Tongue (tissue), 2 donors: ENCODE data around the gene LINGO1. TPM values are rescaled to one million over a fixed set of nuclear protein-coding genes. Genes with fewer than 3 reads are reported as not detected.
A peak's percentile ranks its signal among the peaks of the same experiment; 100 is the strongest.

ENCODE experiments used
- DNase-seq: peaks from one replicate; pipeline ENCODE4 v3.0.0-alpha.2; 2015
- total RNA-seq: library from RNA; depleted of rRNA; stranded (reverse); fragments of >200 nt; gene quantifications from one replicate; pipeline ENCODE4 v1.2.3, GENCODE V29; 2014

Gene LINGO1
- total RNA-seq, 1 donor from 2014 or later: 2.9 TPM

- DNase-seq: no peak
Measured at GRCh38 chr15:77631745-77632533, 773 bp downstream of the LINGO1 start.

GRCh38 chr15:77630956-77631744, 1.6 kb downstream of the LINGO1 start:
- peak; percentile 67 for DNase-seq

DNA sequence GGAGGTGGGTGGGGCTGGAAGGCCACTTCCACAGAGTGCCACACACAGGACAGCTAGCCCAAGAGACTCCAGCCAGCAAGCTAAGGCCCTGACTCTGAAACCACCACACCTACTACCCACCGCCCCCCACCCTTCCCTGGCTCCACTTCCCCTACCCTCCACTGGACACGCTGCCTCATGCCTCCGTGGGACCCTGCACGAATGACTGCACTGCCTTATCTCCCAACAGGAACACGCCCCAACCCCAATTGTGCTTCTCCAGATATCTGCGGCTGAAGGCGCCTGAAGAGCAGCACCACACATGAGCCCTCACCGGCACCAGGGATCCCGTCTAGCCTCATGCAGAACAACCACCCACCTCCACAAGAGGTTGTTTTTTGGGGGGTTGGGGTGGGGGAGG, 2.7 kb downstream of the LINGO1 start:
- no peak for DNase-seq

GRCh38 chr15:77629070-77630030, 3.4 kb downstream of the LINGO1 start:
- DNase-seq: no peak

GRCh38 chr15:77628010-77628409, 4.7 kb downstream of the LINGO1 start:
- no peak for DNase-seq

- DNase-seq: no peak
Measured at GRCh38 chr15:77627581-77627980, 5.1 kb downstream of the LINGO1 start.

DNA sequence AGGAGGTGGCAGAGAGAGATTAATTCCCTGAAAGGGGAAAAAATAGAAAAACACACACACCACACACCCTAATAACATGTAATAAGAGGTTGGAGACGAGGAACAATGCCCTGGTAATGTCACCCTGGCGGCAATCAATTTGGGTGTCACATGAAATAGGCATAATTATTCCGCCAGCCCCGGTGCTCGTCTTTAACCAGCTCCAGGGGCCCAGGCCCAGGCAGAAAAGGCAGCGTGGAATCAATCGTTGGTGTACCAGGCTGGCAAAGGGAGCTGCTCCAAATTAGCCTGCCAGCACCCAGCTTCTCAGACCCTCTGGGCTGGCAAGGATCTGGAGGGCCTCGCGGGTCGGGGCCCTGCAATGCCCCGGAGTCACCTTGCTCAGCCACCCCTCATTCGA, 5.6 kb downstream of the LINGO1 start:
- no peak for DNase-seq

GRCh38 chr15:77626002-77626401, 6.7 kb downstream of the LINGO1 start:
- DNase-seq: no peak

DNA sequence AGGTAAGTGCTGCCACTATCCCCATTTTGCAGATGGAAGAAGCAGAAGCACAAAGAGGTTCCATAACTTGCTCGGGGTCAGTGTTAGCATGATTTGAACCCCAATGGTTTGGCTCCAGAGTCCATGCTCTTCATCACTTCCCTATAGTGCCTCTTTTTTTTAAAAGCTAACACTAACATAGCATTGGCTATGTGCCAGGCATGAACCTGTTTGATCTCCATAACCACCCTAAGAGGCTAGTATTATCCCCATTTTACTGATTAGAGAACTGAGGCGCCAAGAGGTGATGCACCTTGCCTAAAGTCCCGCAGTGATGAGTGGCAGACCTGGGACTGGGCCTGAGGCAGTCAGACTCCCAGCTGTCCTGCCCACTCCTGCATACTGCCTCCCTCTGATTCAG, 7.3 kb downstream of the LINGO1 start:
- DNase-seq: no peak

- DNase-seq: no peak
Measured at GRCh38 chr15:77624868-77625267, 7.8 kb downstream of the LINGO1 start.

GRCh38 chr15:77623755-77624524, 8.8 kb downstream of the LINGO1 start:
- no peak for DNase-seq

GRCh38 chr15:77622934-77623754, 9.6 kb downstream of the LINGO1 start:
- no peak for DNase-seq

- DNase-seq: no peak
Measured at GRCh38 chr15:77622209-77622933, 10.3 kb downstream of the LINGO1 start.

GRCh38 chr15:77621847-77622208, 10.9 kb downstream of the LINGO1 start:
- DNase-seq: no peak

- DNase-seq: no peak
Measured at GRCh38 chr15:77620960-77621647, 11.6 kb downstream of the LINGO1 start.

- DNase-seq: no peak
Measured at GRCh38 chr15:77620297-77620696, 12.4 kb downstream of the LINGO1 start.

DNA sequence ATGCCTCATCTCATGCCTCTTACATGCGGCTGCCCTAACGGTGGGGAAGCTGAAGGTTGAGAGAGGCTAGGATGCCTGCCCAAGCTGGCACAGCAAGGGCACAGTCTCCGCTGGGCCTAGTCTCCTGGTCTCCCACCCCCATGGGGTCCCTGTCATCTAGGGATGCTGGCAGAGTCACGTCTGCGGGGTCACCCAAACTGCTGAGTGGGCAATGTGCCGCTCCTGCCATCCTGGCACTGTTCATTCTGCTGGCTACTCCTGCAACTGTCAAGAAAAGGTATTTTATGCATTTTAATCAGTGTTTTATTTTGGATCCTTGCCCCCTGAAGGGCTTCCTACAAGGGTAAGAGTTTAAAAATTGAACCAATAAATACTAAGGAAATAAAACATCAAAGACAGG, 12.8 kb downstream of the LINGO1 start:
- DNase-seq: no peak

DNA sequence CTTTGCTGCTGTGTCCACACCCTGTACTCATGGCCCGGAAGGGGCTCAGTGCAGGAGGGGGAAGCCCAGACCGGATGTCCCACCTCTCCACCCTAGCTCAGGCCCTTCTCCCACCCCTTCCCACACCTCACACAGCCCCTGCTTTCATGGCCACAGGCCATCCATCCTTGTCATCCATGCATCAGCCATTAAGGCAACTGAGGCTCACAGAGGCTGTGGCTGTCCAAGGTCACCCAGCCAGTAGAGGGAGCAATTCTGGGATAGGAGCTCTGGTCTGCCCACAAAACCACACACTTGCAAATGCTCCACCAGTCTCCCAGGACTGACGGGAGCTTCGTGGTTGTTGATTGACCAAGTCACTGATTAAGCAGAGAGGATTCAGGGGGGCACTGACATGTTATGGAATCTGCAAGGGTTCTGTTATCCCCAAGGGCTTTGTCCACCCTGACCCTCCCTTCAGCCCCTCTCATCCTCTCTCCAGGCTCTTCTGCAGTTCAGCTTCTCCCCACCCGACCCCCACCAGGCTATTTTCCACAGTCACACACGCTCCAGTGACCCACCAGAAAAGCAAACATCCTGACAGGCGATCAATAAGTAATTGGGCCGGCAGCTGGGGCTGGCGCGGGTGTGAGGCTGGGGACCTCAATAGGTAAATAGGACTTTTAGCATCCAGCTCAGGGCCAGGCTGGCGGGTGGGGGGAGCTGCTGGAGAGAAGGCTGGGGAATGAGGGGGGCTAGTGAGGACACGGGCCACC, 15.1 kb downstream of the LINGO1 start:
- DNase-seq: no peak

- no peak for DNase-seq
Measured at GRCh38 chr15:77616072-77616471, 16.6 kb downstream of the LINGO1 start.
